HG03460 (cell line): ENCODE measurements around the gene AKAP13.
"Not testable (repeated sequence)": the region's sequence is repeated elsewhere in the genome, so short reads cannot be mapped to it uniquely, and the experiment has no call there.

Source experiments
- ATAC-seq: cut with Tn5 transposase; IDR thresholded peaks from one replicate; pipeline ENCODE4 v1.9.1; 2021; ENCODE audit not compliant: unreplicated experiment

Gene AKAP13

DNA sequence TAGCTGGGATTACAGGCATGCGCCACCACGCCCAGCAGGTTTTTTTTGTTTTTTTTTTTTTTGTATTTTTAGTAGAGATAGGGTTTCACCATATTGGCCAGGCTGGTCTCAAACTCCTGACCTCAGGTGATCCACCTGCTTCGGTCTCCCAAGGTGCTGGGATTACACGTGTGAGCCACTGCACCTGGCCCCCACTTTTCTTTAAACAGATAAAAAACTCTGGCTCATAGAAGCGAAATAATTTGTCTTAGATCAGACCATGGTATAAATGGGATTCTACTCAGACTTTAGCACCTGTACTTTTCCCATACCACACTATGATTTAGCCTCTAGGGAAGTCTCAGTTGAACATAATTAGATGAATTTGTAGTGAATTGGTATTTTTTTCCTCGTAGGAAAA, 182.4 kb downstream of the AKAP13 start:
- no peak for ATAC-seq

DNA sequence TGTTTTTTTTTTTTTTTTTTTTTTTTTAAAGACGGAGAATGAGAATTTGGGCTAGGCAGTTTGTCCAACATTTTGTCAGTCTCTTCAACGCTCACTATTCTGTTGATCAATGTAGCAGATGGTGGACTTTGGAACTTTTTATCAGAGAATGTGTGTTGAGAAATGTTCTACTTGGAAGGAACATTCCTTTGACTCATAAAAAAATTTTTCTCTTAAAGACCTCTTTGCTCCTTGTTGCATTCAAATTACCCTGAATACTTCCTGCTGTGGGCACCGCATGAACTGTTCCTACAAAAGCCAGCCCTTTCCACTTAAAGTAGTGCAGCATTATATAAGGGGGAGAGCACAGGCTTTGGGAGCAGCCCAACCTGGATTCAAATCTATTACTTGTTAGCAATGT, 182.9 kb downstream of the AKAP13 start:
- no peak for ATAC-seq

DNA sequence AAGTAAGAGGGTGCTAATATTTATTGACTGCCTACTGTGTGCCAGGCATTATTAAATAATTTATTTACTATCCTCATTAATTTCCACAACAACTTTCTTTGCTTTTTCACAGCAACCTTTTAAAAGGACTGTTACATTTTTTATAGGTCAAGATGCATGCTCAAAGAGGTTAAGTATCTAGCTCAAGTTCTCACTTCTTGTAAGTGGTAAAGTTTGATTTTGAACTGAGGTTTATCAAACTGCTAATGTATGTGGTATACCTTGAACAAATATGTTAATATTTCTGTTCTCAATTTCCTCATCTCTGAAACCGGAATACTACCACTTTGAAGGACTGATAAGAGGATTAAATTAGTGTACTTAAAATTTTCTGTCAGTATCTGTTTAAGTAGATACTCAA, 183.3 kb downstream of the AKAP13 start:
- ATAC-seq: no peak

DNA sequence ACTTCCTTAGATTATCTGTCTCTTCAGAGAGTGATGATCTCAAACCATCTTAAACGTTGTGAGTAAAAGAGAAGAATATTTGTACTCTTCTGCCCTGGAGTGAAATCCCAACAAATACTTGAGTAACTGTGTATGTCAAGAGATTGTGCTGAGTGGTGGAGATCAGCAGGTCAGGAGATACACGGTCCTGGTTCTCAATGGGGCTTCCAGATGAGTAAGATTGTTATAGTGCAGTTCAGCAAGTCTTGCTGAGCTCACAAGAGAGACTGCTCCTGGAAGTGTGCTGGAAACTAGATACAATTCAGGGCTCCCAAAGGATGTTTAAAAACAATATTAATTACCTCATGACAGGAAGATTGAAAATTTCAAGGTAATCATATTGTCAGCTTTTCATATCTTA, 184.3 kb downstream of the AKAP13 start:
- ATAC-seq: no peak

DNA sequence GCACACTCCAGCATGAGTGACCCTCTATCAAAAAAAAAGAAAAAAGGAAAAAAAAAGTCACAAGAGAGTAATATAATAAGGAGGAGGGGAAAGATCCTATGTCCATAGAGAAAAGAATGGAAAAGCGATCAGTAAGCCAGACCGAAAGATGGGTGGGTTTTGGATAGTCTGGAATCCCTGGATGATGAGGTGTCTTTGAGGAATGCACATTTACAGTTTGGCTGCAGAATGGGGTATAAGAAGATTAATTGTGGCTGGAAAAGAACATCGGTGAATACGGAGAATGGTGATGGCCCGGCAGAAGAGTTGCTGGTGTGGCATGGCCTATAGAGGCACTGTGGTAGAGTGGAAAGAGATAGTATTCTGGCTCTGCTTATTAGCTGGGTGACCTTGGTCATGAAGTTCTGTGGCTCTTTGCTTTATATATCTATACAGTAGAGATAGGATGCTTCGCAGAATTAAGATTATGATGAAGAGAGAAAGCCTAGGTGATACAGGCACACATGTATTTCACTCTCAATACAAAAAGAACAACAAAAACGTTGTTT, 187.9 kb downstream of the AKAP13 start:
- no peak for ATAC-seq

DNA sequence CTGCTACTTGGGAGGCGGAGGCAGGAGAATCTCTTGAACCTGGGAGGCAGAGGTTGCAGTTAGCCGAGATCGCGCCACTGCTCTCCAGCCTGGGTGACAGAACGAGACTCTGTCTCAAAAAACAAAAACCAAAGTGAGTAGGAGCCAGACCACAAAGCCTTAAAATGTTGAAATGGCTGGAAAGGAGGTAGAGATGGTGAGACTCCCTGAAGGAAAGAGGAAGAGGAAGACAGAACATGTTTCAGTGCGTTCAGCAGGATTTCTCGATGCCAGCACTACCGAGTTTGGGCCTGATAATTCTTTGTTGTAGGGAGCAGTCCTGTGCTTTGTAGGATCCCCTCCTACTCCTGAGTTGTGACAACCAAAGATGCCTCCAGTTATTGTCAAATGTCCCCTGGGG, 189.9 kb downstream of the AKAP13 start:
- no peak for ATAC-seq

DNA sequence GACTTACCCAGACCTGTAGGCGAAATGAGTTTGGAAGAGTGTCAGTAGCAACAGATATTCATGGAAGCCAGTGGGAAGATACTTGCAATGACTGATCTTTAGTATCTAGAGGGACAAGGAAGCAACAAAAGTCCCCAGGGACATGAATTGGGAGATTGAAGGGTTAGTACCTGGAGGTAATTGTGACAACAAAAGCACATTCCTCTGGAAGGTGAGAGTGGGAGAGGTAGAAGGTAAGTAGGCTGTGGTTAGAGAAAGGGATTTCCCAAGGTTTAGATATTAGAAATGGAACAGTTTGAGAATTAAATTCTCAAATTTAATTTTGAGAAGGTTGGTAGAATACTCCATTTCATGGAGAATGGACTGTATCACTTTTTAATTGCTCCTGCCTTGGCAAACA, 191.4 kb downstream of the AKAP13 start:
- no peak for ATAC-seq

DNA sequence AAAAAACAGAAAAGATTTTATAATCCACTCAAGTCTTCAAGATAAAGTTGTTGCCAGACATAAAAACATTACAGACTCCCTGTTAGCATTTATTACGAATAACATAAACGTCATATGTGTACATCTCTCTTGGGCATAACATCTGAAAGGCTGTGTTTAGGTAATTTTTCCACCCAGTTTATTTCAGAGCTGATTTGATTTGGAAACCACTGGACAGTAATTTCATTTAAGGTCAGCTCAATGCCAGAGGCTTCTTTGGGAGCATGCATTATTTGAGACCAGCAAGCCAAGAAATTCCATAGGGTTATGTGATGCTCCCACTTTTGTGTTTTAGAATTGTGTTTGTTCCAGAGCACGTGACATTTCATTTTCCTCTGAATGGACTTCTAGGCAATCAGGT, 196.0 kb downstream of the AKAP13 start:
- no peak for ATAC-seq

DNA sequence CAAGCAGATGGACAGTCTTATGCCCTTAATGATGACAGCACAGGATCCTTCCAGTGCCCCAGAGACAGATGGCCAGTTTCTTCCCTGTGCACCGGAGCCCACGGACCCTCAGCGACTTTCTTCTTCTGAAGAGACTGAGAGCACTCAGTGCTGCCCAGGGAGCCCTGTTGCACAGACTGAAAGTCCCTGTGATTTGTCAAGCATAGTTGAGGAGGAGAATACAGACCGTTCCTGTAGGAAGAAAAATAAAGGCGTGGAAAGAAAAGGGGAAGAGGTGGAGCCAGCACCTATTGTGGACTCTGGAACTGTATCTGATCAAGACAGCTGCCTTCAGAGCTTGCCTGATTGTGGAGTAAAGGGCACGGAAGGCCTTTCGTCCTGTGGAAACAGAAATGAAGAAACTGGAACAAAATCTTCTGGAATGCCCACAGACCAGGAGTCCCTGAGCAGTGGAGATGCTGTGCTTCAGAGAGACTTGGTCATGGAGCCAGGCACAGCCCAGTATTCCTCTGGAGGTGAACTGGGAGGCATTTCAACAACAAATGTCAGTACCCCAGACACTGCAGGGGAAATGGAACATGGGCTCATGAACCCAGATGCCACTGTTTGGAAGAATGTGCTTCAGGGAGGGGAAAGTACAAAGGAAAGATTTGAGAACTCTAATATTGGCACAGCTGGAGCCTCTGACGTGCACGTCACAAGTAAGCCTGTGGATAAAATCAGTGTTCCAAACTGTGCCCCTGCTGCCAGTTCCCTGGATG, 198.7 kb downstream of the AKAP13 start:
- ATAC-seq: no peak

DNA sequence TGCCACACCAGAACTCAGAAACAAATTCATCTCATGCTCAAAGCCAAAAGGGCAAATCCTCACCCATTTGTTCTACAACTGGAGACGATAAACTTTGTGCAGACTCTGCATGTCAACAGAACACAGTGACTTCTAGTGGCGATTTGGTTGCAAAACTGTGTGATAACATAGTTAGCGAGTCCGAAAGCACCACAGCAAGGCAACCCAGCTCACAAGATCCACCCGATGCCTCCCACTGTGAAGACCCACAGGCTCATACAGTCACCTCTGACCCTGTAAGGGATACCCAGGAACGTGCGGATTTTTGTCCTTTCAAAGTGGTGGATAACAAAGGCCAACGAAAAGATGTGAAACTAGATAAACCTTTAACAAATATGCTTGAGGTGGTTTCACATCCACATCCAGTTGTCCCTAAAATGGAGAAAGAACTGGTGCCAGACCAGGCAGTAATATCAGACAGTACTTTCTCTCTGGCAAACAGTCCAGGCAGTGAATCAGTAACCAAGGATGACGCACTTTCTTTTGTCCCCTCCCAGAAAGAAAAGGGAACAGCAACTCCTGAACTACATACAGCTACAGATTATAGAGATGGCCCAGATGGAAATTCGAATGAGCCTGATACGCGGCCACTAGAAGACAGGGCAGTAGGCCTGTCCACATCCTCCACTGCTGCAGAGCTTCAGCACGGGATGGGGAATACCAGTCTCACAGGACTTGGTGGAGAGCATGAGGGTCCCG, 199.7 kb downstream of the AKAP13 start:
- ATAC-seq: no peak

DNA sequence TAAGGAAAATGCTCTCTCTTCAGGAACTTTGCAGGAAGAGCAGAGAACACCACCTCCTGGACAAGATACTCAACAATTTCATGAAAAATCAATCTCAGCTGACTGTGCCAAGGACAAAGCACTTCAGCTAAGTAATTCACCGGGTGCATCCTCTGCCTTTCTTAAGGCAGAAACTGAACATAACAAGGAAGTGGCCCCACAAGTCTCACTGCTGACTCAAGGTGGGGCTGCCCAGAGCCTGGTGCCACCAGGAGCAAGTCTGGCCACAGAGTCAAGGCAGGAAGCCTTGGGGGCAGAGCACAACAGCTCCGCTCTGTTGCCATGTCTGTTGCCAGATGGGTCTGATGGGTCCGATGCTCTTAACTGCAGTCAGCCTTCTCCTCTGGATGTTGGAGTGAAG, 200.5 kb downstream of the AKAP13 start:
- ATAC-seq: peak; percentile 20

DNA sequence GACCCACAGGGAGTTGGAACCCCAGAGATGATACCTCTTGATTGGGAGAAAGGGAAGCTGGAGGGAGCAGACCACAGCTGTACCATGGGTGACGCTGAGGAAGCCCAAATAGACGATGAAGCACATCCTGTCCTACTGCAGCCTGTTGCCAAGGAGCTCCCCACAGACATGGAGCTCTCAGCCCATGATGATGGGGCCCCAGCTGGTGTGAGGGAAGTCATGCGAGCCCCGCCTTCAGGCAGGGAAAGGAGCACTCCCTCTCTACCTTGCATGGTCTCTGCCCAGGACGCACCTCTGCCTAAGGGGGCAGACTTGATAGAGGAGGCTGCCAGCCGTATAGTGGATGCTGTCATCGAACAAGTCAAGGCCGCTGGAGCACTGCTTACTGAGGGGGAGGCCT, 201.1 kb downstream of the AKAP13 start:
- no peak for ATAC-seq

DNA sequence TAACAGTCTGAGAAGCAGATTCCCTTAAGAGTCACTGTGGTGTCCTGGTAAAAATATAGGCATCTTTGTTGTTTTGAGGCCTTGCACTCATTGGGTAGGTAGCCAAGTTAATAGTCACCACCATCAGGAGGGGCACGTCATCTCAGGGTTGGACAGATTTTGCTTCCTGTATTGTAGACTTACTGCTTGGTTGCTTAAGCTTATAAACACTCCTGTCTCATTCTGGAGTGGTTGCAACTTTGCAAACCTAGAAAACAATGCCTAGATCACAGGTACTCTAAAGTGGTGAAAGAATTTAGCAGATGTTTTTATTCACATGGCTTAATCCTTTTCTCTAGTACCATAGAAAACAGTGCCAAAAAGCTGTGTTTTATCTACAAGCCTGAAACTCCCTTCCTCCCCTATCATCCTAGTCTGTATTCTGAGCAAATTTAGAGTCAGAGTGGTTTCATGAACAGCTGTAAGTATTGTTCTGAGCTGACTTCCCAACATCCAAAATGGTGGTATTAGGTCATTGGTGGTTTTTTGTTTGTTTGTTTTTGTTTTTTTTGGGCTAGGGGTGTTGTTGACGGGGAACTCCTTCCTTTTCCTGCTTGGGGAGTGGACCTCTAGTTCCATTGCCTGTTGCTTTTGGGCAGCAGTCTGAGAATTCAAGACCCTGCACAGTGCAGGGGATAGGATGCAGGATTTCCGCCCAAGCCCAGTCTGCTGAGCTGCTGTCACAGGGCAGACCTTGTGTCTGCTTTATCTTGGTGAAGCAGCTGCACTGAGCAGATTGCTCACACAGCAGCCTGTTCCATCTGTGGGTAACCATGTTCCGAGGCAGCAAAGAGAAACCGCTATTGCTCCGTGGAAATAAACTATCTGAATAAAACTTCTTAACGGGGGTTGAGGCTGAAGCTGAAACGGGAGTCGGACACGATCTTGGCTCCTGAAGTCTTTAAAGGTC, 202.0 kb downstream of the AKAP13 start:
- ATAC-seq: peak; percentile 48

DNA sequence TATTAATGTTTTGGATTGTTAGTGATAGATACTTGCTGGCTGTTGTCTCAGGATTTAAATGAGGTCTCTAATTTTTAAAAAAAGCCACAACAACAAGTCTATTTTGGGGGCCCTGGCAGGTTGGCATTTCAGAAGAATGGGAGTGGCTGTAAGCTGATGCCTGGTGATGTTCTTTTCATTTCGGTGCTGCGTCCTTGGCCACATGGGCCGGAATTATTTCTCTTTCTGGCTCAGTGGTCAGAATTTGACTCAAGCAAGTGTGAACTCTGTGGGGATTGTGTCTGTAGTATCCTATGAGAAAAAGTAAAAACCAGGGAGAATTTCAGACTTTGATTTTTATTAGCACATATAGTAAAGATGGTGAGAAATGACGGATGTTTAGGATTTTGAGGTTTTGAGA, 203.0 kb downstream of the AKAP13 start:
- ATAC-seq: no peak

DNA sequence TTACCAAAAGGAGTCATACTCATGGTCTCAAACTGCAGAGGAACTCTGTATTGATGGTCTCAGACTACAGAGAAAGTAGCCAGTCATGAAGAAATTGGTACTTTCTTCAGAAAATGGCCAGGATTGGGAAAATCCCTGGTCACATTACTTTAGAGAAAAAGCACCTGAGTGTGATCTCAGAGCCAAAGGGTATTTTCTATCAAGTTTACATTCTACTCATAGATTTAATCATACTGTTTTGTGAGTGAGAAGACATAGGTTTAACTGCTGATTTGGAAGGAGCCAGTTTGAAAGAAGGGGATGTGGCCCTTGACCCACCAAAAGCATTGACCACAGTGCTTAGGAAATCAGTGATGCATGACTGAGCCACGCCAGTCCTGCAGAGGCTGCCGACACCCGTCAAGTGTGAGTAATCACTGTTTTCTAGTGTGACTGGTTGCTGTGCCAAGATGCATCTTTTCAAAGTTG, 203.6 kb downstream of the AKAP13 start:
- ATAC-seq: peak; percentile 35

DNA sequence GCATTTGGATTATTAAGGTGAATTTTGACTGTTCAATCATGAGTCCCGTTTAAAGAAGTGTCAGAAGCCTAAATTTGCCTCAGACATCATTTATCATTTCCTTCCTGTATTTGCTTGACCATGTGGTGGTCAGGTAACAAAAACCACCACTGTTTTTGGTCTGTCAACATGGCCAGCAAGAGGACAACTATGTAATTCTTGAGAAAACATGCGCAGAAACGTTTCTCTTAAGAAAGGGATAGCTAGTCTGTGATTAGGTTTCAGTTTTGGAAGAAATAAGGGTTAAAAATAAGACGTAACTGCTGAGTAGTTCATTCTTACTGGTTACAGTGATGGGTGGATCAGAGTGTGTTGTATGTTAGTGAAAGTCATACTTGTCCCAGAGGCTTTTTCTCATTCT, 204.5 kb downstream of the AKAP13 start:
- no peak for ATAC-seq

DNA sequence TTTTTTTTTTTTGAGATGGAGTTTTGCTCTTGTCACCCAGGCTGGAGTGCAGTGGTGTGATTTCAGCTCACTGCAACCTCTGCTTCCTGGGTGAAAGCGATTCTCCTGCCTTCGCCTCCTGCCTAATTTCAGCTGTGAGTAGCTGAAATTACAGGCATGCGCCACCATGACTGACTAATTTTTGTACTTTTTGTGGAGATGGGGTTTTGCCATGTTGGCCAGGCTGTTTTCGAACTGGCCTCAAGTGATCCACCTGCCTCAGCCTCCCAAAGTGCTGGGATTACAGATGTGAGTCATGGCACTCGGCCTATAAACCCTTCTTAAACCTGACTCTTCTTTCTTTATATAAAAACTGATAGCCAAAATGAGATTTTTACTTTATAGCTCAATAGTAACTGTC, 205.8 kb downstream of the AKAP13 start:
- not testable (repeated sequence) for ATAC-seq

DNA sequence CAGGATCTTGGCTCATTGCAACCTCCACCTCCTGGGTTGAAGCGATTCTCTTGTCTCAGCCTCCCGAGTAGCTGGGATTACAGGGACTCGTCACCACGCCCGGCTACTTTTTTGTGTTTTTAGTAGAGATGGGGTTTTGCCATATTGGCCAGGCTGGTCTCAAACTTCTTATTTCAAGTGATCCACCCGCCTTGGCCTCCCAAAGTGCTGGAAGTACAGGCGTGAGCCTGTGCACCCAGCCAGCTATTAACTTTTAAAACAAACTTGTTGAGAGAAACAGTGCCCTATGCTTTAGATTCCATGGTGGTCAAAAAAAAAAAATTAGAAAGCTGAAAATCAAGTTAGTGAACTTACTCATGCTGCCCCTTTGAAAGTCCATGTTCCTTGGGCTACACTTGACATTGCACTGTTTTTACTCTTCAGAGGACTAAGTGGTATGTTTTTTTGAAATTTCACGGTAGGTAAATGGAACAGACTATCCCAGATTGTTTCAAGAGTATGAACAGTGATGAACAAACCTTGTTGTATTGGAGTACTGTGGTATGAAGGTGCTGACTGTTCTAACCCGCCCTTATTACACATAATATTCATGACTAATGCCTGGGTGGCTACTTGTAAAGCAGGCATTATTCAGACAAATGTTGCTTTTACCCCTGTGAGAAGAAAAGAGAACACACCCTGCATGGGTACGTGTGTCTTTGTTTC, 207.5 kb downstream of the AKAP13 start:
- no peak for ATAC-seq

DNA sequence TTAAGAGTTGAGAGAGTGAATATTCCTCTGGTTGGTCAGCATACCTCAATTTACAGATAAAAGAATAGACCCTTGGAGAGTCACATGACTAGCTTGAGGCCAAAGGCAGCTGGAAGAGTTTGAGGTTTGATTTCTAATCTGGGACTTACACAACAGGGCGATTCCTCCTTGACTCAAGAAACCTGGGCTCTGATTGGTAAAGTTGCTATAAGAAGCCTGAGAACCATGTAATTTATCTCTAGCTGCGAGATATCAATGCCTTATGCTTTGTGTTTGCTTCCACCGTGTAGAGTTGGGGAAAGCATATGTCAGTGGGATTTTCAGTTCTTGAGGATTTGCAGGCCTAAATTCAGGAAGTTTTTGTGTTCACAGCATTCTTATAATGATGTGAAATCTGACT, 208.3 kb downstream of the AKAP13 start:
- ATAC-seq: no peak

DNA sequence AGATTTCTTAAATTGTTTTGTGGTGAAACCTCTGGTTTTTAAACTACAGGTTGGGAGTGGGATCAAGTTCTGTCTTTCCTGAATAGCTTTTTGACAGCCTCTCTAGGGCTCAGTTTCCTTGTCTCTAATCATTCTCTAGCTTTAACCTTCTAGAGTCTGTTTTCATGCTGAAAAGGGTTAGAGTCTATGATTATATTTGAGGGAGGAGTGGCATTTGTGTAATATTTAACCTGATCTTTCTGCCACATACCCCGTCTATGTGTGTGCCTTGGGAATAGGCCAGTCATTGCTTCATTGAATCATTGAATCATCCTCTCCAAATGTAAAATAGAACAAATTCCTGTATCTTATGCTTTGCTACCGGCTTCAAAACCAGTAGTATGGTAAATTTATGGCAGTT, 209.4 kb downstream of the AKAP13 start:
- no peak for ATAC-seq

DNA sequence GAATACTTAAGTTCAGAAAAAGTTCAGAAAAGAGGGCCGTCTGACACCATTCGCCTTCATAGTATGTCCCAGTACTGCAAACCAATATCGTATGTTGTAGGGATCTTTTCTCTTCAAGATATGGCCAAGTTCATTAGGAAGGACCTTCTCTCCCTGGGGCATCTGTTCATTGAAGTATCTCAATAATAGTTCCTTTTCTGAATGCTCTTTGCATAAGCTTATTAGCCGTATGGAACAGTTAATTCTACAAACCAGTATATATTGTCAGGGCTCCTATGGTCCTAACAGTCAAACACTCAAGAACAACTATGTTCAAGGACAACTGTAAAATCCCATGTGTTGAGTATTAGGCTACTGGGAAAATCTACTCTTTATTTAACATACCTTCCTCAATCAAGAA, 211.2 kb downstream of the AKAP13 start:
- no peak for ATAC-seq
